ENCODE data around the gene SRSF2.

Gene SRSF2

GRCh38 chr17:76684756-76685155 lies 52.4 kb downstream of the SRSF2 start:
- H3K4me3 ChIP-seq (ENCODE audit: low read depth, low read length): no peak overlapping the region
- peaks cover 61% of the 10 kb centered on the region for H3K36me3 ChIP-seq
- no peaks in the 10 kb centered on the region for H3K27me3 ChIP-seq (ENCODE audit: insufficient read depth, low read depth, severe bottlenecking)
- no peak for TF ChIP-seq CTCF (IDR thresholded peaks at IDR 0.05; ENCODE audit: low read depth, low read length)
- no peak overlapping the region for H3K27ac ChIP-seq
- H3K9me3 ChIP-seq (ENCODE audit: severe bottlenecking): no peaks in the 10 kb centered on the region
- DNase-seq: no peak
